ENCODE measurements around the gene NR3C2. TPM values are rescaled to one million over a fixed set of nuclear protein-coding genes. Genes with fewer than 3 reads are reported as not detected.

NR3C2 gene
- total RNA-seq, 1 donor from 2014 or later = 0.75 TPM

DNA sequence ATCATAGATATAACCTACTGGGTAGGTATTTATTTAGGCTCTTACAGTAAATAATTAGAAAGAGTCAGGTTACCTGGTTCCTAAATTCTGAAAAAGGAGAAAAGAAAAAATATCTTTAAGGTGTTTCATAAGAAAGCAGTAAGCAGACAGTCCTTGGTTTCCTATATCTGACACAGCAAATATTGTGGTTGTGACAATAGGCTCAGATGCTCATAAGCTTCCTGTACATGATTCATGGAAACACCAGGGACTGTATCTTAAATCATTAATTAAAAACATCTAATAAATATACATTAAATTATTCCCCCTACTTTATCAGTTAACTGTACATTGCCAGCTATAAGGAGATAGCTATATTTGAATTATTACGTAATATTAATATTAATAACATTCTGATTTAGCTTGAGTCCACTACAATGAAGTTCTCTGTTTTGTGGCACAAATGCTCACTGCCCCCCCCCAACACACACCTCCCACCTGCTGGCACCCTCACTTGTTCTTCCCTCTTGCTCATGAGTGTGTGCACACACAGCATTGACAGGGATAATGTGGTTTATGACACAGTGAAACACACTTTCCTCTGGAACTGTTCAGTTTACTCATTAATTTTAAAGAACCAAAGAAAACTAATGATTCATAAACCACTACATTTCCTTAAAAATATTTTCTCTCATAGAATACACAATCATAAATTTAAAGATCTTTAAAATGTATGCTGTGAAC is 187.4 kb downstream of the NR3C2 start:
- no peak overlapping the region for H3K4me3 Mint-ChIP-seq (ENCODE audit: unreplicated experiment)
- no peaks in the 10 kb centered on the region for H3K36me3 Mint-ChIP-seq (ENCODE audit: unreplicated experiment)
- peaks cover 40% of the 10 kb centered on the region for H3K27me3 Mint-ChIP-seq (ENCODE audit: unreplicated experiment)
- TF ChIP-seq, protein P1, sequence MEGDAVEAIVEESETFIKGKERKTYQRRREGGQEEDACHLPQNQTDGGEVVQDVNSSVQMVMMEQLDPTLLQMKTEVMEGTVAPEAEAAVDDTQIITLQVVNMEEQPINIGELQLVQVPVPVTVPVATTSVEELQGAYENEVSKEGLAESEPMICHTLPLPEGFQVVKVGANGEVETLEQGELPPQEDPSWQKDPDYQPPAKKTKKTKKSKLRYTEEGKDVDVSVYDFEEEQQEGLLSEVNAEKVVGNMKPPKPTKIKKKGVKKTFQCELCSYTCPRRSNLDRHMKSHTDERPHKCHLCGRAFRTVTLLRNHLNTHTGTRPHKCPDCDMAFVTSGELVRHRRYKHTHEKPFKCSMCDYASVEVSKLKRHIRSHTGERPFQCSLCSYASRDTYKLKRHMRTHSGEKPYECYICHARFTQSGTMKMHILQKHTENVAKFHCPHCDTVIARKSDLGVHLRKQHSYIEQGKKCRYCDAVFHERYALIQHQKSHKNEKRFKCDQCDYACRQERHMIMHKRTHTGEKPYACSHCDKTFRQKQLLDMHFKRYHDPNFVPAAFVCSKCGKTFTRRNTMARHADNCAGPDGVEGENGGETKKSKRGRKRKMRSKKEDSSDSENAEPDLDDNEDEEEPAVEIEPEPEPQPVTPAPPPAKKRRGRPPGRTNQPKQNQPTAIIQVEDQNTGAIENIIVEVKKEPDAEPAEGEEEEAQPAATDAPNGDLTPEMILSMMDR (IDR thresholded peaks at IDR 0.05) = no peak
- no peaks in the 10 kb centered on the region for H3K4me1 Mint-ChIP-seq (ENCODE audit: unreplicated experiment)
- no peak for DNase-seq (ENCODE audit: extremely low spot score, unreplicated experiment)
- H3K9me3 Mint-ChIP-seq (ENCODE audit: unreplicated experiment) = no peaks in the 10 kb centered on the region
- no peak overlapping the region for H3K27ac Mint-ChIP-seq (ENCODE audit: unreplicated experiment)

- H3K4me3 Mint-ChIP-seq (ENCODE audit: unreplicated experiment) = no peak overlapping the region
- H3K27me3 Mint-ChIP-seq (ENCODE audit: unreplicated experiment) = peaks cover 44% of the 10 kb centered on the region
- H3K36me3 Mint-ChIP-seq (ENCODE audit: unreplicated experiment) = no peaks in the 10 kb centered on the region
- no peaks in the 10 kb centered on the region for H3K4me1 Mint-ChIP-seq (ENCODE audit: unreplicated experiment)
- TF ChIP-seq, protein P1 (IDR thresholded peaks at IDR 0.05) = no peak
- no peak for DNase-seq (ENCODE audit: extremely low spot score, unreplicated experiment)
- H3K9me3 Mint-ChIP-seq (ENCODE audit: unreplicated experiment) = no peaks in the 10 kb centered on the region
- H3K27ac Mint-ChIP-seq (ENCODE audit: unreplicated experiment) = no peak overlapping the region
These were observed 188.4 kb downstream of the NR3C2 start for GRCh38 chr4:148253768-148254167.

- DNase-seq (ENCODE audit: extremely low spot score, unreplicated experiment) = no peak
- H3K27me3 Mint-ChIP-seq (ENCODE audit: unreplicated experiment) = peaks cover 37% of the 10 kb centered on the region
- no peaks in the 10 kb centered on the region for H3K36me3 Mint-ChIP-seq (ENCODE audit: unreplicated experiment)
- no peak overlapping the region for H3K27ac Mint-ChIP-seq (ENCODE audit: unreplicated experiment)
- H3K4me3 Mint-ChIP-seq (ENCODE audit: unreplicated experiment) = no peak overlapping the region
- H3K9me3 Mint-ChIP-seq (ENCODE audit: unreplicated experiment) = no peaks in the 10 kb centered on the region
- no peaks in the 10 kb centered on the region for H3K4me1 Mint-ChIP-seq (ENCODE audit: unreplicated experiment)
- TF ChIP-seq, protein P1 (IDR thresholded peaks at IDR 0.05) = no peak
These were observed 193.4 kb downstream of the NR3C2 start for GRCh38 chr4:148248824-148249223.

DNA sequence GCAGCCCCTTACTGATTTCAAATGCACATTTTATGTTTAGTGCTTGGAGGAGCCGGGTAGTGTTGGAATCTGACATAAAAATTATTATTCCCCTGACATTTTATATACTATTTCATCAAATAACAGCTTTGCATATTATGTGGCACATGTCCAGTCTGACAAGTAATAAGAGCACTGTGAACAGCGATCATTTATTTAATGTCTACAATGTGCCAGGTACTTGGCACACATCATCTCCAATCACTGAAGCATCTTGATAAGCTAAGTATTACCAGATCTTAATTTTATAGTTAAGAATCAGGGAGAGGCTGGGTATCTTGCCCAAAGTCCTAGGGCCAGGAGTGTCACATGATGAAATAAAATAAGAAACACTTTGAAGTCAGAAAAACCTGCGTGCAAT is 197.2 kb downstream of the NR3C2 start:
- Mint-ChIP-seq H3K4me3 (ENCODE audit: unreplicated experiment) (no peak overlapping the region), H3K4me1 (ENCODE audit: unreplicated experiment) (no peaks in the 10 kb centered on the region), H3K27me3 (ENCODE audit: unreplicated experiment) (peaks cover 24% of the 10 kb centered on the region), H3K27ac (ENCODE audit: unreplicated experiment) (no peak overlapping the region), H3K9me3 (ENCODE audit: unreplicated experiment) (no peaks in the 10 kb centered on the region), H3K36me3 (ENCODE audit: unreplicated experiment) (no peaks in the 10 kb centered on the region)
- no peak for DNase-seq (ENCODE audit: extremely low spot score, unreplicated experiment)
- TF ChIP-seq, protein P1 (IDR thresholded peaks at IDR 0.05) = no peak

GRCh38 chr4:148243837-148244236 is 198.4 kb downstream of the NR3C2 start:
- Mint-ChIP-seq H3K27me3 (ENCODE audit: unreplicated experiment) (peaks cover 14% of the 10 kb centered on the region), H3K27ac (ENCODE audit: unreplicated experiment) (no peak overlapping the region), H3K4me1 (ENCODE audit: unreplicated experiment) (no peaks in the 10 kb centered on the region), H3K36me3 (ENCODE audit: unreplicated experiment) (no peaks in the 10 kb centered on the region), H3K9me3 (ENCODE audit: unreplicated experiment) (no peaks in the 10 kb centered on the region), H3K4me3 (ENCODE audit: unreplicated experiment) (no peak overlapping the region)
- TF ChIP-seq, protein P1 (IDR thresholded peaks at IDR 0.05) = no peak
- no peak for DNase-seq (ENCODE audit: extremely low spot score, unreplicated experiment)
